ENCODE results near the gene GZF1.

Gene GZF1

GRCh38 chr20:23361476-23362391 lies at the start of gene GZF1:
TSS of gene GZF1 (plus strand) at chr20:23362182. CDS start at chr20:23364384, 2,202 bp downstream.
- no peak for TF ChIP-seq CTCF (IDR thresholded peaks at IDR 0.05; ENCODE audit: control extremely low read depth, extremely low read depth, low read depth, missing control alignments)
- ChIA-PET CTCF (interaction anchor here (4.7 kb wide), 1 partner anchor 12 kb away, joined by 32 read pairs; the partner anchor contains the start of gene NXT1), POLR2A (interaction anchor here (2.1 kb wide), 1 partner anchor 11 kb away, joined by 12 read pairs; the partner anchor contains the start of gene NXT1)
- peak; percentile 96 for DNase-seq (ENCODE audit: extremely low spot score)

- POLR2A ChIA-PET, result no interaction called here
- CTCF ChIA-PET, result interaction anchor here (0.7 to 1.5 kb wide), 4 partner anchors 10 to 622 kb away, joined by 3 to 4 read pairs (median 3); no protein-coding TSS in a partner anchor
- TF ChIP-seq CTCF (IDR thresholded peaks at IDR 0.05; ENCODE audit: control extremely low read depth, extremely low read depth, low read depth, missing control alignments), result no peak
- DNase-seq (ENCODE audit: extremely low spot score), result no peak
Measured at GRCh38 chr20:23313271-23313670, 48.7 kb upstream of the GZF1 start.

GRCh38 chr20:23314699-23315098 lies 47.3 kb upstream of the GZF1 start:
- ChIA-PET CTCF (interaction anchor here (2.5 kb wide), 1 partner anchor 10 kb away, joined by 9 read pairs; no protein-coding TSS in a partner anchor), POLR2A (no interaction called here)
- TF ChIP-seq CTCF (IDR thresholded peaks at IDR 0.05; ENCODE audit: control extremely low read depth, extremely low read depth, low read depth, missing control alignments), result no peak
- no peak for DNase-seq (ENCODE audit: extremely low spot score)

GRCh38 chr20:23315099-23315498 lies 46.9 kb upstream of the GZF1 start:
- DNase-seq (ENCODE audit: extremely low spot score), result no peak
- ChIA-PET CTCF (interaction anchor here (1.3 to 2.5 kb wide), 2 partner anchors 10 to 12 kb away, joined by 3 to 9 read pairs; no protein-coding TSS in a partner anchor), POLR2A (no interaction called here)
- no peak for TF ChIP-seq CTCF (IDR thresholded peaks at IDR 0.05; ENCODE audit: control extremely low read depth, extremely low read depth, low read depth, missing control alignments)

GRCh38 chr20:23316626-23317025 lies 45.4 kb upstream of the GZF1 start:
- ChIA-PET POLR2A (no interaction called here), CTCF (interaction anchor here (2.5 kb wide), 1 partner anchor 8 kb away, joined by 9 read pairs; no protein-coding TSS in a partner anchor)
- DNase-seq (ENCODE audit: extremely low spot score), result no peak
- TF ChIP-seq CTCF (IDR thresholded peaks at IDR 0.05; ENCODE audit: control extremely low read depth, extremely low read depth, low read depth, missing control alignments), result no peak

- ChIA-PET CTCF (no interaction called here), POLR2A (no interaction called here)
- DNase-seq (ENCODE audit: extremely low spot score), result no peak
- no peak for TF ChIP-seq CTCF (IDR thresholded peaks at IDR 0.05; ENCODE audit: control extremely low read depth, extremely low read depth, low read depth, missing control alignments)
Measured at GRCh38 chr20:23317081-23317480, 44.9 kb upstream of the GZF1 start.

Measured in GM10248 (cell line).